SIG-M5 treated with dmso at 0.1 percent for 504 hours (cell line): Measurements from ENCODE around the gene SUSD5.
A peak's percentile ranks its signal among the peaks of the same experiment; 100 is the strongest.
"Not testable (repeated sequence)": the region's sequence is repeated elsewhere in the genome, so short reads cannot be mapped to it uniquely, and the experiment has no call there.

Experiments
- DNase-seq: peaks from one replicate; lab custom pipeline; 2025; ENCODE audit not compliant: unreplicated experiment; lab: John Stamatoyannopoulos, UW

The SUSD5 gene

DNA sequence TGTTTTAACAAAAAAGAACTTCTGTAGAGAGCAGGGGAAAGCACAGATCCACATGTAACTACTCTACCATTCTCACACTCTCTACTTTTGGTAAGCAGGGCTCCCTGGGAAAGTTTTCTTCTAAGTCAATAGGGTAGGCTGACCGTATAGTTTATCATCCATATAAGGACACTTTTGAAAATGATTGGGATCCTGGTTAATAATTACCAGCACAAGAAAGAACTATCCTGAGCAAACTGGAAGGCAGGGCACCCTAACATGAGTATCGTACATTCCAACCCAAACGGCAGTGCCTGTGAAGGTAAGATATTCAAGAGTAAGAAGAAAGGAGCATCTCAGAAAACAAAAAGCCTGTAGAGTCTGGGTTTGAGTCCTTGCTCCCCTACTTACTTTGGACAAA is 22.1 kb downstream of the SUSD5 start:
- DNase-seq, result no peak

DNA sequence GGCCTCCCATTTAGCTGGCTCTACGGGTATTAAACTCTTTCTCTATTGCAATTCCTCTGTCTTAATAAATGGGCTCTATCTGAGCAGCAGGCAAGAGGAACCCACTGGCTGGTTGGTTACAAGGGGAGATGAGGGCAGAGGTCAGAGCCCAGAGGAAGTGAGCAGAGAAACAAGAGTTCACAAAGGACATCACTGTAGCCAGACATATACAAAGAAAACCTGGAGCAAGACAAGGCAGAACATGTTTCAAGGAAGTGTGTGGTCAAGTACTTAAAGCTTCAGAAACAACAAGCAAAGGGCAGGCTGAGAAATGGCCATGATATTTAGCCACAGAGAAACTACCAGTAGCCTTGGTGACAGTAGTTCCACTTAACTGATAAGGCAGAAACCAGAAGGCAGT is 24.3 kb downstream of the SUSD5 start:
- DNase-seq, result peak; percentile 12

DNA sequence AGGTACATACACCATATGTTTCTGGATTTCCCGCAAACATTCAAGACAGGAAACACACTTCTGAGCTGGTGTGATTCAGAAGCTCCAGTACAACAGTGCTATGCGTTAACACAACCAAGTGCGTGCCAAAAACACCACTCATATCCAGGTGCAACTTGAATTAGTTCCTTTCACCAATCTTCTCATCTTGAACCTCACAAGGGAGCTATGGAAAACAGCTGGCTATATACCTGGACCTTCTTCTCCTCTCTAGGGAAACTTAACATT is 31.3 kb downstream of the SUSD5 start:
- DNase-seq, result no peak

DNA sequence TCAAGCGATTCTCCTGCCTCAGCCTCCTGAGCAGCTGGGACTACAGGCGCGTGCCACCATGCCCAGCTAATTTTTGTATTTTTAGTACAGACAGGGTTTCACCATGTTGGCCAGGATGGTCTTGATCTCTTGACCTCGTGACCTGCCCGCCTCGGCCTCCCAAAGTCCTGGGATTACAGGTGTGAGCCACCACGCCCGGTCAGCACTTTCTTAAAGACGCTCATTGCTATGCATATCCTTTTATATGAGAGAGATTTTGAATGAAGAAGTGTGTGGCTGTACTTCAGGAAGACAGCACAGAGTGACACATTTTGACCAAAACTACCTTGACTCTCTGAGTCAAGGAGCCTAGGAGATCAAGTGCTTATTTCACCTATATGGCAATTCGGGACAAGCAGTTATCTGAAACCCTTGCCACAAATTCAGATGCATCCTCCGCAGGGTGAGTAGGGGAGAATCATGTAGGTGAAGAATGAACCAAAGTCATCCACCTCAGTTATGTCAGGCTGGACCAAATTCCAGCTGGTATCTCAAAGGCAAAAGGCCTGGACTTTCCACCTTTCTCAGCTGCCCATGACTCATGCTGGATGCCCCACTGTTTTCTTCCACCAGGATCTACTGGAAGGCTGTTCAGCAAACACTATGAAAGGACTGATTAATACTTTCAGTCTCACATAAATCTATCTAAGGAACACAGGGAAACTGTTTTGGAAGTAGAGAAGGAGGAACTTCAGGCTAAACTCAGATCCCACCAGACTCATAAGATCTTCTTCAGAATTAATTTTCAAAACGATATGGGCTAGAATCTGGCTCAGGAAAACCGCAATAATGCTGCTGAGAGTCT is 31.9 kb downstream of the SUSD5 start:
- no peak for DNase-seq

DNA sequence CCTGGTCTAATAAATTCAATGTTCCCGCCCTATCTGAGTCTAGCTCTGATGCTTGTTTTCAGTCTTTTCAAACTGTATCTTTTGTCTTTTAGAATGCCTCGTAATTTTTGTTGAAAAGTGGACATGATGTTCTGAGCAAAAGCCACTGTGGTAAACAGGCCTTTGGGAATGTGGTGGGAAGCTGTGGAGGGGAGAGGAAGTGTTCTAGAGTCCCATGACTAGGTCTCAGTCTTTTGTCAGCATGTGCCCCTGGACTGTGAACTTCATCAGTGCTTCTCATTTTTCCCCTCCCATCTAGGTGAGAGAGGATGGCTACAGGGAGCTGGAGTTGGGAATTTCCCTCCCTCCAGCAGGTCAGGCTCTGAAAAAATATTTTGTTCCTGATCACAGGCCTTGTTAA is 33.7 kb downstream of the SUSD5 start:
- no peak for DNase-seq

DNA sequence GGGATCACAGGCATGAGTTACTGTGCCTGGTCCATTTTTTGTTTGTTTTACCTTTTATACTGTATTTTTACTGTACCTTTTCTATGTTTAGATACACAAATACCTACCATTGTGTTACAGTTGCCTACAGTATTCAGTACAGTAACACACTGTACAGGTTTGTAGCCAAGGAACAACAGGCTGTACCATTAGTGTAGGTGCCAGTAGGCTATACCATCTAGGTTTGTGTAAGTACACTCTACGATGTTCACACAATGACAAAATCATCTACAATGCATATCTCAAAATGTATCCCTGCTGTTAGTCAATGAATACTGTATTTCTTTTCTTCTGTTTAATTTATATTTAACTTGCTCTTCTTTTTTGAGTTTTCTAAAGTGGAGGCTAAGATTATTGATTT is 37.0 kb downstream of the SUSD5 start:
- not testable (repeated sequence) for DNase-seq

DNA sequence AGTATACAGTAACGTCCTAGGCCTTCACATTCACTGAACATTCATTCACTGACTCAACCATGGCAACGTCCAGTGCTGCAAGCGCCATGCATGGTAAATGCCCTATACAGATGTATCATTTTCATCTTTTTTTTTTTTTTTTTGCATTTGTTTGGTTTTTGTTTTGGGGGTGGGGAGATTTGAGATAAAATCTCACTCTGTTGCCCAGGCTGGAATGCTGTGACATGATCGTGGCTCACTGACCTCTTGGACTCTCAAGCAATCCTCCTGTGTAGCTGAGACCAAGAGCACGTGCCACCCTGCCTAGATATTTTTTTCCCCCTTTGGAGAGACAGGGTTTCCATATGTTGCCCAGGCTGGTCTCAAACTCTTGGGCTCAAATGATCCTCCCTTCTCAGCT is 37.4 kb downstream of the SUSD5 start:
- DNase-seq, result no peak

DNA sequence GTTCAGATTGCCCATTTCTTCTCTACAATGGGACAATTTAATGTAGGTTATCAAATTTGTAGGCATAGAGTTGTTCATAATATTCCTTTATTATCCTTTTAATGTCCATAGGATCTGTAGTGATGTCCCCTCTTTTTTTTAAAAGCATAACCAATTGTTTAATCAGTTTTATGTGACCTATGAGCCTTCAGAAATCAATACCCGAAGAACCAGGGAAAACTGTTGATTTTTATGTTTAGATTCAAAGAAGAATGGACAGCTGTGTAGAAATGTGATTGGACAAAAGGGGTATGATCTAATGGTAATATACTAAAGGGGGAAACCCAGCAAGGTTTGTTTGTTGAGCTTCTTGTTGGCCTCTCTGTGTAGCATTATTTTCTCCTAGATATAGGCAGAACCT is 39.5 kb downstream of the SUSD5 start:
- no peak for DNase-seq

DNA sequence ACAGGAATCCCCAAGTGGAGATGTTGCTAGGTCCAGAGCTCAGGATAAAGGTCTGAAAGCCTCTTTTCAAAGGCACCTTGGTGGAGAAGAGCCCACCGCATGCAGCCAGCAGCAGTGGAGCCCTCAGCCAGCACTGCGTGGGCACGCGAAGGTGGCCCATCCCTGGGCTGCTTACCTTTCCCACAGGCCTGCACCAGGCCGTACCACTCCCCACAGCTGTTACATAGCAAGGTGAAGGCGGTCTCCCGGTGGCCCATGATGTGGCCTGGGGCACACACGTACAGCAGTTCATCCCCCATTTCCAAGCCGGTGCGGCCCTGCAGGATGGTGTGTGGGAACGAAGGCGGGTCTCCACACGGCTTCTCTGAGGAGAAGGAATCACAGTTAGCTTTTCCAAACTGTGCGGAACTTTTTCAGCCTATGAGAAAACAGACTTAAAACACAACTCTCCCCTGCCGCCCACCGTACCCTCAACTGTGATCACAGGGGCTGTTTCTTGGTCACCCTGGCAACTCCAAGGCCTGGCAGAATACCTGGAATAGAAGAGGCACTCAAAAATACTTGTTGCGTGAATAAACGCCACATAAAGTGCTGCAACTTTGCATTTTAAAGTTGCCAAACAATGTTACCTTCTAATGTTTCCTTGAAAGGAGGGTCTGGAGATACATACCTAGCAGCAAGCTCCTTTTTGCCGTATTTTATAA is 43.7 kb downstream of the SUSD5 start:
- DNase-seq, result no peak

DNA sequence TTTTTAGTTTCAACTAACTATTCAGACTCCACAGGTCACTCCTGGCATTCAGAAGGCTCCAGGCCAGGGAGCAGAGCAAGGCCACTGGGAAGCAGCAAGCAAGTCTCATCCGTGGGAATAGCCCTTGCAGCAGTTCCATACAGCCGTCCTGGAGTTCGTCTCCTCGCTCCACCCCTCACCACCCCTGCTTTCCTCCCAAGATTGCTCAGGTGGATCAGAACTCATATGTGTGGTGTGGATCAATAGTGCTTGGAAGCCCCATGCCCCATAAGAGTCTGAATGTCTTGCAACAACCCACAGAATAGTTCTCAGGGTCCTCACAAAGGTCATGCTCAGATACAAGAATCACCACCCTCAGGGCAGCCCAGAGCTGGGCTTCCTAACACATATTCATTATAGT is 44.5 kb downstream of the SUSD5 start:
- no peak for DNase-seq

DNA sequence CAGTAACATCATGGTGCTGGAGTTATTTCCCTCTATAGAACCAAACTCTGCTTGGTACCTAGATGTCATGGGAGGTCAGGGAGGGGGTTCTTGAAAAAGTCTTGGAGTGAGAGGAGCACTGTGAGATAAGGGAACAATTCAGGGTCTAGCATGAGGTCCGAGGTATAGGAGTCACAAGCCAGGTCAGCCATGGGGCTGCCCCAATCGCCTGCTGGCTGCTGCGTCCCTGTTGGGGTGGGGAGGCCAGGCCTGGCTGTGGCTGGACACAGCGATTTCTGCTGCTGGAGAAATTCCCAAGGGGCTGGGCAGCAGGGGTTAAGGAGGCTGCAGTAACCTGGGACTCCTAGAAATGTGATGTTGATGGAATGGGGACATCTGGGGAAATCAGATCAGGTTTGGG is 44.9 kb downstream of the SUSD5 start:
- DNase-seq, result no peak

DNA sequence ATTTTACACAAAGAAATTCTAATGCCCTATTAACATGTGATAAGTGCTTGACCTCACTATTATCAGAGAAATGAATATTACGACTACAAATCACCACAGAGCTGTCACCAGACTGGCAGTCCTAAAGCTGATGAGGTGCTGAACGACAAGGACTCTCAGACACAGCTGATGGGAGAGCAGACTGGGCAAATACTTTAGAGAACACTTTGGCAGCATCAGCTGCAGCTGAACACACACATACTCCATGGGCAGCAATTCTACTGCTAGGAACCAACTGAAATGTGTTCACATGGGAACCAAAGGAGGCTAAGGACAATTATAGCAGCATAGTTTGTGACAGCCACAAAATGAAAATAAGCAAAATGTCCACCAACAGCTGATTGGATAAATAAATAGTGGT is 45.5 kb downstream of the SUSD5 start:
- DNase-seq, result no peak

DNA sequence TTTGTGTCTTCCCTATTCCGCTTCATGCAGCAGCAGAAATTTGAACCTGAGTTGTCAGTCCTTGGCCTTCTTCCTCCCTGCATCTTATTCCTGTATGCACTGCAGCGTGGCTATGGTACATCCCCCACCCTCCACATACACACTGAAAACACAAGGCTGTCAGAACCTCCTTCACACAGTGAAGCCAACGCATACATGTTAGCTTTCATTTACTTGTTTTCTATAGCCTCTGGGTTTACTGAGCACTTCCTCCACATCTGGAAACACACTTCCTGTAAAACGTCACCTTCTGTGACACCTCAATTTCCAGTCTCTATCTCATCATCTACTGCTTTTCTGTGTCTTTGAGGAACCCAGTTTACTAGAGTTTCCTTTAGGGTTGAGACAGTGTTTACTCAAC is 47.0 kb downstream of the SUSD5 start:
- no peak for DNase-seq

DNA sequence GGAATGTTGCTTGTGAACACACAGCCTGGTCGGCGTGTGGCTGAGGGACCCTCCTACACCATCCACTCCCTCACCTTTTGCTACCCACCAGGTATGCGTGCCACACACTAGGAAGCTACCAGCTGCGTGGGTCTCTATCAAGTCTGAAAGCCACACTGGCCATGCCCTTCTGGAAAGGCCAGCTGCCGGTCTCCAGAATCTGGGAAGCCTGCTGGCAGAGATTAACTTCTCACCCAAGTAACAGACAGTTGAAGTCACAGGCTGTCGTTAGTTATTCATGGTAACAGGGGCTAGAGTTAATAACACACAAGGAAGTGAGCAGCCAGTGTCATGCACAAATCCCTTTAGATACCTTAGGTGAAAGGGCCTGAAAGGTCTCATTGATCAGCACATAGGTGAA is 48.1 kb downstream of the SUSD5 start:
- DNase-seq, result no peak

DNA sequence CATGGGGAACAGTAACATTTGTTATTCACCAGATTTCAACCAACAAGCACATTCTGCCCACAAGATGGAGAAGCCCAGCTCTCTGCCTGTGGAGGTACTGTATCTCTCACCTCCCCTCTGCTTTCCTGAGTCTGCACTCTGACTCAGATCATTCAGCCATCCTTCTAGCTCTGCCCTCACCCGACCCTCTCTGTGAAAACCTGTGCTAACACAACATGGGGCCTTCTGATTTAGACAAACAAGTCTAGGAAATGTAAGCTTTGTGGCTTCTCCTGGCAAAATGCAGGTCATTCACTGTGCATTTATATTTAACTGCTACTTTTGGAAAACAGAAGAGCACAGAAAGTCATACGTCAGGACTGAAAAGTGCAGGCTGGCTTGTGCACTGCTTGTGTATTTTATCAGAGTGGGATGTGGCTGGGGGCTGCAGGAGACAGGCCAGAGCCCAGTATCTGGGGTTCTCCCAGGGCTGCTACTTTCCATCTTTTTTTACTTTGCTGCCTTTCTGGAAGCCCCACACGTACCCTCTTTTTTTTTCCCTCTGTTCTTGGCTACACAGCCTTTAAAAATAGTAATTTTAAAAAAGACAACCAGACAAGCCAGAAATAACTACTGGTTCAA is 50.8 kb downstream of the SUSD5 start:
- DNase-seq, result no peak

DNA sequence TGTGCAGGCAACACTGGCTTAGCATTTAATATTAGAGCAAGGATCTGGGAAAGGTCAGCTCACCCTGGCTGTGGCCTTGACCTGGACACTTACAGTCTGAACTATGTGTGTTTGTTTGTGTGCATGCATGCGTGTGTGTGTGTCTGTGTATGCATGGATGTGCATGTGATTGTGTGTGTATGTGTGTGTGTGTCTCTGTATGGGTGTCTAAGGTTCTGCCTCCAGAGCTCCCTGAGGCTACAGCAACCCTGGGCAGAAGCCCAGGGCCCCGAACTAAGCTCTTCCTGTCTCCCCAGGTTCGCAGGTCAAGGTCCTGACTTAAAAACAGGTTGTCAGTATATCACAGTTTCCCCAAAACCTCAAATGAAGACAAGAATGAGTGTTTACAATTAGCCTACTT is 51.3 kb downstream of the SUSD5 start:
- DNase-seq, result no peak

DNA sequence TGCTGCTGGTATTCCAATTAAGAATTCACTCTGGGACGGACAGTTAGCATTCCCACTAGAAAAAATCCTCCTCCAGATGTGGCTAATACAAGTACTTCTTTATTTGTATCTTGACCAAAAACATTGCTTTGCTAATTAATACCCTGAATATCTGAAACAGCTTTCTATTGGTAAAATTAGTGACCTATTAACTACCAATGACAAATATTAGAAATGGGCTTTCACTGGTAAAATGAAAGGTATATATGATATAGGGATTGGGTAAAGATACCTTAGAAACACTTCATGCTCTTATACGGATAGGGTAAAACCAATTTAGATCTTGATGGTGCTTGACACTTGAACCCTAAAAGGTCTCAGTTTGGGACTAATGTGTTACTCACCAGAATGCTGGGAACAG is 52.5 kb downstream of the SUSD5 start:
- no peak for DNase-seq

DNA sequence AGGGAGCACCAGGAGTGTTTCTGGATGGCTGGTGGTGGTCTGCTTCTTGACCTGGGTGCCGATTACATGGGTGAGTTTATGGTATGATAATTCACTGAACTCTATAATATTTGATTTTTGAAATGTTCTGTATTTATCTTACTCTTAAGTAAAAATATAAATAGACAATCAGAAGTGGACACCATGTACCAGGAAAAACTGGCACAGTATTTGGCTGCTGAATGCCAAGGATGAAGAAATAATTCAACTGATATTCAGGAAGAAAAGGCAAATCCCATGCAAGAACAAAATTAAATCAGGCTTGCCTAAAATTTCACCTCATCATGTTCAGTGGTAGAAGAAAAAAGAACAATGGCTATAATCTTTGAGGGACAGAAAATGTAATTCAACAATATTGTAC is 53.2 kb downstream of the SUSD5 start:
- no peak for DNase-seq

DNA sequence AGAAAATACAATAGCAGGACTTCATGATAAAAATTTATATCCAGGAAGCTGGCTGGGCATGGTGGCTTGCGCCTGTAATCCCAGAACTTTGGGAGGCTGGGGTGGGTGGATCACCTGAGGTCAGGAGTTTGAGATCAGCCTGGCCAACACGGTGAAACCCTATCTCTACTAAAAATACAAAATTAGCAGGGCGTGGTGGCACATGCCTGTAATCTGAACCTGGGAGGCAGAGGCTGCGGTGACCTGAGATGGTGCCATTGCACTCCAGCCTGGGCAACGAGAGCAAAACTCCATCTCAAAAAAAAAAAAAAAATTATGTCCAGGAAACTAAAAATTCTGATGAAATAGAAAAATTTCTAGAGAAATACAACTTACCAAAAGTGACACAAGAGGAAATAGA is 56.0 kb downstream of the SUSD5 start:
- not testable (repeated sequence) for DNase-seq

DNA sequence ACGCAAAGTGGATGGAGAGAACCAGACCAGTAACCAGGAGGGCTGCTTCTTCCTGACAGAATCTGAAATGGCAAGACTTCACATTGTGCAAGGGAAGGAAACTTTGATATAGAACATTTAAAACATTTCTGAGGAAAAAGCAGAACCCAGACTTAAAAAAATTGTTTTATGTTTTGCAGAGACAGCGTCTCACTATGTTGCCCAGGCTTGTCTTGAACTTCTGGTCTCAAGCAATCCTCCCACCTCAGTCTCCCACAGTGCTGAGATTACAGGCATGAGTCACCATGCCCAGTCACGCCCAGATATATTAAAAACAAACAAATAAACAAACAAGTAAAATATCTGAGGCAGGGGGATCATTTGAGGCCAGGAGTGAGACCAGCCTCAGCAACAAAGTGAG is 58.6 kb downstream of the SUSD5 start:
- no peak for DNase-seq

DNA sequence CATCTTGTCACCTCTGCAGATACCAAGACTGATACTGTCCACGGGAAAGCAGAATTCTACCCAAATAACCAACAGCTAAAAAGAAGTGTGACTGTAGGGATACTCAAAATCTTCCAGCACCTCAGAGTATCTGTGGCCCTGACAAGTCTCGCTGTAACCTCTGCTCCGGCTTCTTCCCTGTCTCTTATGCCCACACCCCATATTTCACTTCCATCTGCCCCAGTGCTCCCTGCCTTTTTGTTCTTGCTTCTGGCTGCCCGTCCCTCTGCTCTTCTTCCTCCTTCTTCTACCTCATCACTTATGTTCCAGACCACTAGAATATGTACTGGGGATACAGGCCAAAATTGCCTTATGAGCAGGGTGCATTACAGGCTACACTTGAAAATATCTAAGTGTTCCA is 59.4 kb downstream of the SUSD5 start:
- DNase-seq, result no peak

DNA sequence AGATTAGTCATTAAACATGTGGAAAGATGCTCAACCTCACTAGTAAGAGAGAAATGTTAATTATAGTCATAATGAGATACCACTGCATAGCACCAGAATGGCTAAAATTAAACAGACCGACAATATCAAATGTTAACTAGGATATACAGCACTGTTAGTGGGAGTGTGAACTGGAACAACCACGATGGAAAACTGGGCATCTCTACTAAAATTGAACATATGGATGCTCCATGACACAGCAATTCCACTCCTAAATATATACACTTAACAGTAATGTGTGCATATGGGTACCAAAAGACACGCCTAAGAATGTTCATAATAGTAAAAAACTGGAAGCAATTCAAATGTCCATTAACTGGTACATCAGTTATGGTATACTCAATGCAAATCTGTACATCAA is 63.3 kb downstream of the SUSD5 start:
- no peak for DNase-seq

DNA sequence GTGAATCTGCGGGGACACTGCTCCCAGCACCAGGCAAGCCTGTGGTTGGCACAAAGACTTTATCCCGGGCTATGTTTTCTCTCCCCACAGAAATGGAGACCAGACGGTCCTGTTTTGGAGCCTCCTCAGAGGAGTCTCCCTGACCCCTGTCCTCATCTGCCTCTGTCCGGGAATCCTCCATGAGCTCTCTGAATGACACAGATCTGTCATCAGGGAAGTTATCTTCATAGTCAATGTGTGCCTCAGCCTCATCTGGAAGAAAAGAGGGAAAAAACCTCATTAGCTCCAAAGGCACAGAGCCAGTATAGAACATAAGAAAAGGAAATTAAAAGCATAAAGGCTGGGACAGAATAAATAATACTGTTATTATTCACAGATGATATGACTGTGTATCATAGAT is 64.8 kb downstream of the SUSD5 start:
- DNase-seq, result no peak
